Left lung (tissue), 10 donors: ENCODE results near the gene FCHO1. TPM values are rescaled to one million over a fixed set of nuclear protein-coding genes. Genes with fewer than 3 reads are reported as not detected.
A peak's percentile ranks its signal among the peaks of the same experiment; 100 is the strongest.

ENCODE experiments used
- ATAC-seq: fragments of 200-7000 bp; cut with Tn5 transposase; one replicate; pipeline ENCODE4 v1.9.1; 2020; ENCODE audit warnings: moderate library complexity
- DNase-seq, 4 donors: peaks; one replicate each; pipeline ENCODE4 v3.0.0-alpha.2; 2013 to 2020
- H3K27ac ChIP-seq, 2 donors: fragments of 200-600 bp; sonication (generic) in 1 of 2; one replicate each; pipeline versions ENCODE4 v1.5.0 to v1.8.0; 2020 to 2021
- H3K27me3 ChIP-seq, 2 donors: fragments of 200-600 bp; sonication (generic) in 1 of 2; one replicate each; pipeline versions ENCODE4 v1.5.0 to v1.8.0; 2020 to 2021
- H3K36me3 ChIP-seq, 2 donors: fragments of 200-600 bp; sonication (generic) in 1 of 2; one replicate each; pipeline versions ENCODE4 v1.5.0 to v1.8.0; 2020 to 2021
- H3K4me1 ChIP-seq, 2 donors: fragments of 200-600 bp; one replicate each; pipeline ENCODE4 v1.8.0; 2021
- H3K4me3 ChIP-seq, 2 donors: fragments of 200-600 bp; sonication (generic) in 1 of 2; one replicate each; pipeline versions ENCODE4 v1.5.0 to v1.8.0; 2020 to 2021; ENCODE audit warnings: mild to moderate bottlenecking in 1 of 2
- H3K9me3 ChIP-seq, 2 donors: fragments of 200-600 bp; sonication (generic) in 1 of 2; one replicate each; pipeline versions ENCODE4 v1.5.0 to v1.8.0; 2020 to 2021
- CTCF ChIP-seq, 2 donors: fragments of 200-600 bp; sonication (generic) in 1 of 2; IDR thresholded peaks; one replicate each; pipeline versions ENCODE4 v1.5.0 to v1.8.0; 2021; ENCODE audit warnings: antibody characterized with exemption in 2 of 2
- intact Hi-C, 2 donors: fragments of 100-400 bp; cut with DNase I; formaldehyde crosslinking; loops; one replicate each; pipeline versions ENCODE4 v1.11.2 to v1.14.2; 2022
- polyA plus RNA-seq, 6 donors: library from polyadenylated mRNA; unstranded; fragments of 120-200 nt; gene quantifications; one replicate each; pipeline ENCODE4 v1.2.1, GENCODE V29; 2013; ENCODE audit not compliant: insufficient read length in 6 of 6
- total RNA-seq, 2 donors: library from RNA; stranded (reverse); fragmentation: NEBNext Ultra II Directional; extraction: Animal tissue kit (Norgen Biotek cat#: 25700); gene quantifications; one replicate each; pipeline ENCODE4 v1.2.1, GENCODE V29; 2021
- donor health status: DM: no; HTN: yes; CAD: no.
- donor health status: DM: no; HTN: no; CAD: no.

The FCHO1 gene
- total and polyA plus RNA-seq, 8 donors: 0.54 to 12.7 (median 1.3) TPM

- Histone ChIP-seq H3K27ac (no peak overlapping the region), H3K4me3 (no peak overlapping the region), H3K9me3 (no peaks in the 10 kb centered on the region), H3K27me3 (peaks cover 0 to 26% of the 10 kb centered on the region in 2 donors), H3K4me1 (no peaks in the 10 kb centered on the region), H3K36me3 (no peaks in the 10 kb centered on the region)
- ATAC-seq (no peak), DNase-seq (no peak)
- no peak for TF ChIP-seq CTCF (IDR thresholded peaks at IDR 0.05)
- intact Hi-C loops: no loop called here
These were observed 66.5 kb downstream of the FCHO1 start for GRCh38 chr19:17817668-17818363.

GRCh38 chr19:17821190-17821589 lies 69.9 kb downstream of the FCHO1 start, which contains the start of gene INSL3:
TSS of gene INSL3 (minus strand) at chr19:17821519. CDS start at chr19:17821506, 13 bp downstream.
- peaks cover 0 to 21% of the 10 kb centered on the region in 2 donors for H3K27me3 ChIP-seq
- intact Hi-C loops: no loop called here
- H3K36me3 ChIP-seq: peaks cover 0 to 15% of the 10 kb centered on the region in 2 donors
- no peak for ATAC-seq
- H3K27ac ChIP-seq: no peak within 1 kb of the TSS
- no peak for TF ChIP-seq CTCF (IDR thresholded peaks at IDR 0.05)
- no peak within 1 kb of the TSS for H3K4me3 ChIP-seq
- H3K4me1 ChIP-seq: no peaks in the 10 kb centered on the region
- DNase-seq: peak in 1 of 4 donors; percentile 68
- no peaks in the 10 kb centered on the region for H3K9me3 ChIP-seq

GRCh38 chr19:17824339-17824738 lies 73.1 kb downstream of the FCHO1 start:
- Histone ChIP-seq H3K4me1 (peaks cover 0 to 11% of the 10 kb centered on the region in 2 donors), H3K36me3 (peaks cover 0 to 29% of the 10 kb centered on the region in 2 donors), H3K27me3 (peaks cover 0 to 16% of the 10 kb centered on the region in 2 donors), H3K27ac (no peak overlapping the region), H3K9me3 (no peaks in the 10 kb centered on the region), H3K4me3 (no peak overlapping the region)
- DNase-seq (no peak), ATAC-seq (no peak)
- TF ChIP-seq CTCF (IDR thresholded peaks at IDR 0.05): no peak
- intact Hi-C loops: no loop called here

DNA sequence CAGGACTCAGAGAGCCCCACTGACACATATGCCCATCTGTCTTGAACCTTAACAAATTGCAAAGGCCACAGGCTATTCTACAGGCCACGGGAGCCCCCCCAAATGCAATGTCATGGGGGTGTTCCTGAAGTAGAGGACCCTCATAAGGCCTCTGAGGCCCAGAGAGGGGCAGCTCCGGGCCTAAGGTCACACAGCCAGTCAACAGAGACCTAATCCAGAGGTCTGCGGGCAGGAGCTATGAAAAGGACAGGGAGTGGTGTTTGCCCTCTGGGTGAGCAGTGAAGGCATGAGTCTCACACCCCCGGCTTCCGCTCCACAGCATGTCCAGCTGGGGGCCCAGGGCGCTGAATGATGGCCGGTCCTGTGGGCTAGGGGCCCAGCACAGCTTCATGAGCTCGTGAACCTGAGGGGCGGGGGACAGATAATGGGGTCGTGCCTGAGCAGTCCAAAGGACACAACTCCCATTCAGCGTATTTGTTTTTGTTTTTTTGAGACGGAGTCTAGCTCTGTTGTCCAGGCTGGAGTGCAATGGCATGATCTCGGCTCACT lies 75.3 kb downstream of the FCHO1 start:
- Histone ChIP-seq H3K4me3 (no peak overlapping the region), H3K27me3 (peaks cover 0 to 31% of the 10 kb centered on the region in 2 donors), H3K27ac (no peak overlapping the region), H3K36me3 (peaks cover 0 to 49% of the 10 kb centered on the region in 2 donors), H3K4me1 (peaks cover 0 to 11% of the 10 kb centered on the region in 2 donors), H3K9me3 (no peaks in the 10 kb centered on the region)
- no peak for TF ChIP-seq CTCF (IDR thresholded peaks at IDR 0.05)
- DNase-seq (no peak), ATAC-seq (no peak)
- intact Hi-C loops: no loop called here

DNA sequence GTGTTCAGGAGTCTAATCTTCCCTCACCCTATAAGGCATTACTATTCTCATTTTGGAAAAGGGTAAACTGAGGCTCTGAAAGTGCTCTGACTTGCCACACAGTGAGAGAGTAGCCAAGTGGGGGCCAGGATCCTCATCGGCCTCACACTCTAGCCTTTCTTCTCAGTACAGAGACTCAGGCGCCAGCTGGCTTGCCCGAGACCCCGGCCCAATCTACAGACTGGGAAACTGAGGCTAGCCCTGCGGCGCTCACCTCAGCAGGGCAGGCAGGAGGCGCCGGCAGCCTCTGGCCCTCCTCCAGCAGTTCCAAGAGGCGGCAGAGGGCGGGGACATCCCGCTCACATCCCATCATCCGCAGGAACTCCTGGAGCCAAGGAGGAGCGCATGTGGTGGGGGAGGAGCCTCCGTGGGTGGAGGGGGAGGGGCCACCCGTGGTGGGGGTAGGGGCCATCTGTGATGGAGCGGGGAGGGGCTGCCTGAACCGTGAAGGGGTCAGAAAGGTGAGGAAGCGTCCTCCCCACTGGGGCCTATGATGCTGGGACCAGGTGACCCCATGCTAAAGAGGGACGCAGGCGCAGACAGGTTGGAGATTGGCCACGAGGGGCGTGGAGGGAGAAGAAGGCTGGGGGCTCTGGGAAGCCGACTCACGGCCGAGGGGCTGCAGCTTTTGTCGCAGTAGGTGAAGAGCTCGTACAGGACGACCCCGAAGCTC lies 78.7 kb downstream of the FCHO1 start:
- intact Hi-C loops: no loop called here
- no peak for DNase-seq
- H3K27ac ChIP-seq: no peak overlapping the region
- peaks cover 0 to 11% of the 10 kb centered on the region in 2 donors for H3K4me1 ChIP-seq
- peaks cover 0 to 80% of the 10 kb centered on the region in 2 donors for H3K36me3 ChIP-seq
- ATAC-seq: peak; percentile 42
- no peaks in the 10 kb centered on the region for H3K9me3 ChIP-seq
- no peak for TF ChIP-seq CTCF (IDR thresholded peaks at IDR 0.05)
- no peak overlapping the region for H3K4me3 ChIP-seq
- H3K27me3 ChIP-seq: peaks cover 0 to 36% of the 10 kb centered on the region in 2 donors
